ENCODE data around the gene TMPRSS11B. TPM values are rescaled to one million over a fixed set of nuclear protein-coding genes. Genes with fewer than 3 reads are reported as not detected.

TMPRSS11B gene
- polyA plus RNA-seq, 3 donors: not detected

- Histone ChIP-seq H3K36me3 (replicated peaks in 1 of 2; ENCODE audit: control insufficient read depth in 1 of 2, insufficient read depth in 2 of 2, low read length in 2 of 2) (no peaks in the 10 kb centered on the region), H3K27ac (ENCODE audit: low read depth in 1 of 2, low read length in 2 of 2) (no peak overlapping the region), H3K9ac (ENCODE audit: insufficient read depth, low read length, poor library complexity, severe bottlenecking) (no peak overlapping the region), H3K4me3 (replicated peaks in 1 of 3; ENCODE audit: low read depth in 2 of 3, low read length in 3 of 3) (no peak overlapping the region), H3K9me3 (replicated peaks in 1 of 2; ENCODE audit: control insufficient read depth in 1 of 2, insufficient read depth in 1 of 2, low read length in 2 of 2) (no peaks in the 10 kb centered on the region), H2AFZ (ENCODE audit: insufficient read depth, low read depth, low read length, poor library complexity, severe bottlenecking) (no peak overlapping the region), H3K27me3 (ENCODE audit: control insufficient read depth in 2 of 2, insufficient read depth in 2 of 2, low read length in 2 of 2) (no peaks in the 10 kb centered on the region), H3K79me2 (ENCODE audit: insufficient read depth, low read length) (no peaks in the 10 kb centered on the region), H3K4me2 (replicated peaks; ENCODE audit: extremely low read depth, low read length, poor library complexity, severe bottlenecking) (no peak overlapping the region), H3K4me1 (ENCODE audit: control insufficient read depth in 1 of 2, insufficient read depth in 2 of 2, low read length in 2 of 2) (no peaks in the 10 kb centered on the region), H4K20me1 (ENCODE audit: insufficient read depth, low read length) (no peaks in the 10 kb centered on the region)
- intact Hi-C loops (cut with micrococcal nuclease): loop anchor here in 1 of 2 donors (10.0 kb wide), 1 partner anchor 97 kb away; no protein-coding TSS in a partner anchor
- no peak overlapping the region for H3K4me3 Mint-ChIP-seq
- TF ChIP-seq, protein P1, sequence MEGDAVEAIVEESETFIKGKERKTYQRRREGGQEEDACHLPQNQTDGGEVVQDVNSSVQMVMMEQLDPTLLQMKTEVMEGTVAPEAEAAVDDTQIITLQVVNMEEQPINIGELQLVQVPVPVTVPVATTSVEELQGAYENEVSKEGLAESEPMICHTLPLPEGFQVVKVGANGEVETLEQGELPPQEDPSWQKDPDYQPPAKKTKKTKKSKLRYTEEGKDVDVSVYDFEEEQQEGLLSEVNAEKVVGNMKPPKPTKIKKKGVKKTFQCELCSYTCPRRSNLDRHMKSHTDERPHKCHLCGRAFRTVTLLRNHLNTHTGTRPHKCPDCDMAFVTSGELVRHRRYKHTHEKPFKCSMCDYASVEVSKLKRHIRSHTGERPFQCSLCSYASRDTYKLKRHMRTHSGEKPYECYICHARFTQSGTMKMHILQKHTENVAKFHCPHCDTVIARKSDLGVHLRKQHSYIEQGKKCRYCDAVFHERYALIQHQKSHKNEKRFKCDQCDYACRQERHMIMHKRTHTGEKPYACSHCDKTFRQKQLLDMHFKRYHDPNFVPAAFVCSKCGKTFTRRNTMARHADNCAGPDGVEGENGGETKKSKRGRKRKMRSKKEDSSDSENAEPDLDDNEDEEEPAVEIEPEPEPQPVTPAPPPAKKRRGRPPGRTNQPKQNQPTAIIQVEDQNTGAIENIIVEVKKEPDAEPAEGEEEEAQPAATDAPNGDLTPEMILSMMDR (IDR thresholded peaks at IDR 0.05): no peak
- peaks cover 2 to 4% (median 2%) of the 10 kb centered on the region in 7 donors for H3K9me3 Mint-ChIP-seq
- H3K36me3 Mint-ChIP-seq: no peaks in the 10 kb centered on the region
- WGBS (ENCODE audit: insufficient coverage): no CpG with 5 or more reads among the region's 2 CpGs
- DNase-seq: no peak
- H3K27me3 Mint-ChIP-seq (ENCODE audit: low read depth in 3 of 3): peaks cover 0 to 2% (median 0%) of the 10 kb centered on the region in 3 donors
- no peak overlapping the region for H3K27ac Mint-ChIP-seq
- H3K4me1 Mint-ChIP-seq: peaks cover 11% of the 10 kb centered on the region
Observed at GRCh38 chr4:68278029-68278428, 32.5 kb upstream of the TMPRSS11B start.

- H3K9ac ChIP-seq (ENCODE audit: insufficient read depth, low read length, poor library complexity, severe bottlenecking): no peak overlapping the region
- Mint-ChIP-seq H3K9me3 (peaks cover 2 to 4% (median 2%) of the 10 kb centered on the region in 7 donors), H3K27ac (no peak overlapping the region), H3K36me3 (no peaks in the 10 kb centered on the region), H3K27me3 (ENCODE audit: low read depth in 3 of 3) (peaks cover 0 to 2% (median 0%) of the 10 kb centered on the region in 3 donors), H3K4me1 (peaks cover 11% of the 10 kb centered on the region), H3K4me3 (no peak overlapping the region)
- 89% methylated on average over 2 of the region's 2 CpGs for WGBS (ENCODE audit: insufficient coverage)
- TF ChIP-seq, protein P1 (IDR thresholded peaks at IDR 0.05): no peak
- H3K4me2 ChIP-seq (replicated peaks; ENCODE audit: extremely low read depth, low read length, poor library complexity, severe bottlenecking): no peak overlapping the region
- H2AFZ ChIP-seq (ENCODE audit: insufficient read depth, low read depth, low read length, poor library complexity, severe bottlenecking): no peak overlapping the region
- H3K27me3 ChIP-seq (ENCODE audit: control insufficient read depth in 2 of 2, insufficient read depth in 2 of 2, low read length in 2 of 2): no peaks in the 10 kb centered on the region
- no peaks in the 10 kb centered on the region for H4K20me1 ChIP-seq (ENCODE audit: insufficient read depth, low read length)
- H3K79me2 ChIP-seq (ENCODE audit: insufficient read depth, low read length): no peaks in the 10 kb centered on the region
- H3K9me3 ChIP-seq (replicated peaks in 1 of 2; ENCODE audit: control insufficient read depth in 1 of 2, insufficient read depth in 1 of 2, low read length in 2 of 2): no peaks in the 10 kb centered on the region
- H3K36me3 ChIP-seq (replicated peaks in 1 of 2; ENCODE audit: control insufficient read depth in 1 of 2, insufficient read depth in 2 of 2, low read length in 2 of 2): no peaks in the 10 kb centered on the region
- DNase-seq: no peak
- H3K4me1 ChIP-seq (ENCODE audit: control insufficient read depth in 1 of 2, insufficient read depth in 2 of 2, low read length in 2 of 2): no peaks in the 10 kb centered on the region
- intact Hi-C loops (cut with micrococcal nuclease): loop anchor here in 1 of 2 donors (10.0 kb wide), 1 partner anchor 97 kb away; no protein-coding TSS in a partner anchor
- H3K4me3 ChIP-seq (replicated peaks in 1 of 3; ENCODE audit: low read depth in 2 of 3, low read length in 3 of 3): no peak overlapping the region
- H3K27ac ChIP-seq (ENCODE audit: low read depth in 1 of 2, low read length in 2 of 2): no peak overlapping the region
Observed at GRCh38 chr4:68277627-68278026, 32.1 kb upstream of the TMPRSS11B start.

All from CD14-positive monocyte (primary cell).